ENCODE measurements around the gene KIAA2012.

The KIAA2012 gene

DNA sequence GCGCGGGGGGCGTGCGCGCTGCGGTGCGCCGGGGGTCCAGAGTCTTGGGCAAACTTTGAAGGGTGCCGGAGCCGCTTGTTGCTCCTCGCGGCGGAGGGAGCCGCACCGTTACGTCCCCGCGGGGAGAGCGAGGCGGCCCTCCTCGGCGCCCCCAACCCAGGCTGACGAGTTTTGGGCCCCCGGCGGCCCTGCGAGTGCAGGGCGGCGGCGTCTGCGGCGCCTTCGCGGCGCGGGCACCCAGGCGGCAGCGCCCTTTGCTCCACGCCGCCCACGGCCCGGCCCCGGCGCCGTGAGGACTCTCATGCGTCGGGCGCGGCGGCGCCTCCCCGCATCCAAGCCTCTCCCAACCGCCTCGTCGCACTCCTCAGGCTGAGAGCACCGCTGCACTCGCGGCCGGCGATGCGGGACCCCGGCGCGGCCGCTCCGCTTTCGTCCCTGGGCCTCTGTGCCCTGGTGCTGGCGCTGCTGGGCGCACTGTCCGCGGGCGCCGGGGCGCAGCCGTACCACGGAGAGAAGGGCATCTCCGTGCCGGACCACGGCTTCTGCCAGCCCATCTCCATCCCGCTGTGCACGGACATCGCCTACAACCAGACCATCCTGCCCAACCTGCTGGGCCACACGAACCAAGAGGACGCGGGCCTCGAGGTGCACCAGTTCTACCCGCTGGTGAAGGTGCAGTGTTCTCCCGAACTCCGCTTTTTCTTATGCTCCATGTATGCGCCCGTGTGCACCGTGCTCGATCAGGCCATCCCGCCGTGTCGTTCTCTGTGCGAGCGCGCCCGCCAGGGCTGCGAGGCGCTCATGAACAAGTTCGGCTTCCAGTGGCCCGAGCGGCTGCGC is 38.6 kb upstream of the KIAA2012 start:
- Histone ChIP-seq H3K9me2 (replicated peaks; ENCODE audit: insufficient read depth, low read length) (no peaks in the 10 kb centered on the region), H3F3A (ENCODE audit: insufficient read depth, low read length) (0 out of 2 replicates have a peak, but pooled peaks cover 2% of the 10 kb centered on the region), H3K4me2 (ENCODE audit: low read depth, low read length) (peak overlapping the region; percentile 98), H3K9me3 (replicated peaks; ENCODE audit: insufficient read depth, low read length) (no peaks in the 10 kb centered on the region), H3K4me1 (ENCODE audit: low read length) (peaks cover 3% of the 10 kb centered on the region; the same call in 1 of the 2 replicates), H4K20me1 (ENCODE audit: insufficient read depth, low read length) (no peaks in the 10 kb centered on the region), H3K27ac (ENCODE audit: low read length) (peak overlapping the region; percentile 54; the same call in 1 of the 2 replicates), H3K36me3 (replicated peaks; ENCODE audit: insufficient read depth, low read length) (no peaks in the 10 kb centered on the region), H3K9ac (ENCODE audit: low read length) (no peak overlapping the region), H3K79me2 (ENCODE audit: low read length) (peaks cover 4% of the 10 kb centered on the region; the same call in 1 of the 2 replicates), H2AFZ (ENCODE audit: low read length) (peak overlapping the region; percentile 63), H3K27me3 (replicated peaks; ENCODE audit: insufficient read depth, low read length) (no peaks in the 10 kb centered on the region), H3K4me3 (ENCODE audit: low read length) (peak overlapping the region; percentile 68)
- TF ChIP-seq CTCF (IDR thresholded peaks at IDR 0.05; ENCODE audit: low read length) (no peak), EZH2phosphoT487 (IDR thresholded peaks at IDR 0.05; ENCODE audit: low read length) (no peak), EZH2 (optimal IDR thresholded peaks at IDR 0.05; ENCODE audit: low read depth, low read length) (no peak)
- peak; percentile 16 for DNase-seq

GRCh38 chr2:202035089-202035940 is 37.7 kb upstream of the KIAA2012 start:
- peak overlapping the region; percentile 68 for H3K4me3 ChIP-seq (ENCODE audit: low read length)
- no peaks in the 10 kb centered on the region for H4K20me1 ChIP-seq (ENCODE audit: insufficient read depth, low read length)

More at GRCh38 chr2:202035089-202035940, 37.7 kb upstream of the KIAA2012 start:
- Histone ChIP-seq H3K9me3 (replicated peaks; ENCODE audit: insufficient read depth, low read length) (no peaks in the 10 kb centered on the region), H2AFZ (ENCODE audit: low read length) (peak overlapping the region; percentile 63; the same call in 1 of the 2 replicates), H3K79me2 (ENCODE audit: low read length) (peaks cover 4% of the 10 kb centered on the region; the same call in 1 of the 2 replicates), H3K27me3 (replicated peaks; ENCODE audit: insufficient read depth, low read length) (no peaks in the 10 kb centered on the region), H3K27ac (ENCODE audit: low read length) (no peak overlapping the region), H3K4me2 (ENCODE audit: low read depth, low read length) (peak overlapping the region; percentile 98), H3K4me1 (ENCODE audit: low read length) (peaks cover 3% of the 10 kb centered on the region; the same call in 1 of the 2 replicates), H3K36me3 (replicated peaks; ENCODE audit: insufficient read depth, low read length) (no peaks in the 10 kb centered on the region), H3K9ac (ENCODE audit: low read length) (no peak overlapping the region), H3F3A (ENCODE audit: insufficient read depth, low read length) (0 out of 2 replicates have a peak, but pooled peaks cover 2% of the 10 kb centered on the region), H3K9me2 (replicated peaks; ENCODE audit: insufficient read depth, low read length) (no peaks in the 10 kb centered on the region)
- TF ChIP-seq EZH2phosphoT487 (IDR thresholded peaks at IDR 0.05; ENCODE audit: low read length) (no peak), CTCF (IDR thresholded peaks at IDR 0.05; ENCODE audit: low read length) (no peak), EZH2 (optimal IDR thresholded peaks at IDR 0.05; ENCODE audit: low read depth, low read length) (no peak)
- no peak for DNase-seq
